CD14-positive monocyte (primary cell): ENCODE results near the gene CLEC19A. TPM values are rescaled to one million over a fixed set of nuclear protein-coding genes. Genes with fewer than 3 reads are reported as not detected.

ENCODE experiments used
- DNase-seq, 3 donors: peaks; one replicate each; pipeline ENCODE4 v3.0.0-alpha.2; 2011 to 2022
- H2AFZ ChIP-seq: 2 replicates; pipeline ENCODE4 v1.6.0; 2012; ENCODE audit warnings: mild to moderate bottlenecking, low read depth, low read length, inconsistent platforms; ENCODE audit not compliant: insufficient read depth, poor library complexity, severe bottlenecking
- H3K27ac ChIP-seq, 2 donors: 1 replicate in 1 of 2; 2 replicates in 1 of 2; pipeline ENCODE4 v1.5.1; 2012 to 2013; ENCODE audit warnings: low read length in 2 of 2, control low read depth in 1 of 2, inconsistent platforms in 1 of 2, low read depth in 1 of 2, mild to moderate bottlenecking in 1 of 2
- H3K27me3 ChIP-seq, 2 donors: one replicate each; pipeline versions ENCODE4 v1.6.0 to v1.6.1; 2011 to 2013; ENCODE audit warnings: low read length in 2 of 2; ENCODE audit not compliant: control insufficient read depth in 2 of 2, insufficient read depth in 2 of 2
- H3K36me3 ChIP-seq, 2 donors: replicated peaks in 1 of 2; 1 replicate in 1 of 2; 2 replicates in 1 of 2; pipeline versions ENCODE4 v1.5.1 to v1.6.1; 2012 to 2013; ENCODE audit warnings: low read length in 2 of 2, control low read depth in 1 of 2, inconsistent platforms in 1 of 2, mild to moderate bottlenecking in 1 of 2; ENCODE audit not compliant: insufficient read depth in 2 of 2, control insufficient read depth in 1 of 2
- H3K4me1 ChIP-seq, 2 donors: 1 replicate in 1 of 2; 2 replicates in 1 of 2; pipeline versions ENCODE4 v1.5.1 to v1.6.1; 2012 to 2013; ENCODE audit warnings: low read length in 2 of 2, control low read depth in 1 of 2, inconsistent platforms in 1 of 2, mild to moderate bottlenecking in 1 of 2, moderate library complexity in 1 of 2; ENCODE audit not compliant: insufficient read depth in 2 of 2, control insufficient read depth in 1 of 2
- H3K4me2 ChIP-seq: replicated peaks from 2 replicates; pipeline ENCODE3; 2012; ENCODE audit warnings: low read length, moderate library complexity, mild to moderate bottlenecking; ENCODE audit not compliant: poor library complexity, severe bottlenecking; ENCODE audit errors: extremely low read depth
- H3K4me3 ChIP-seq, 3 experiments: fragments of 200-600 bp in 1 of 3; sonication (generic) in 1 of 3; replicated peaks in 1 of 3; 1 replicate in 2 of 3; 2 replicates in 1 of 3; pipeline ENCODE4 v1.5.1; 2011 to 2013; ENCODE audit warnings: low read length in 3 of 3, mild to moderate bottlenecking in 3 of 3, control low read depth in 2 of 3, low read depth in 2 of 3, inconsistent platforms in 1 of 3, moderate library complexity in 1 of 3
- H3K79me2 ChIP-seq: 2 replicates; pipeline ENCODE4 v1.6.0; 2012; ENCODE audit warnings: mild to moderate bottlenecking, control low read depth, inconsistent platforms, low read length, moderate library complexity; ENCODE audit not compliant: insufficient read depth
- H3K9ac ChIP-seq: 2 replicates; pipeline ENCODE4 v1.6.0; 2017; ENCODE audit warnings: low read length, mild to moderate bottlenecking; ENCODE audit not compliant: insufficient read depth, poor library complexity, severe bottlenecking
- H3K9me3 ChIP-seq, 2 donors: replicated peaks in 1 of 2; 1 replicate in 1 of 2; 2 replicates in 1 of 2; pipeline versions ENCODE4 v1.5.1 to v1.6.1; 2012 to 2013; ENCODE audit warnings: low read length in 2 of 2, control low read depth in 1 of 2; ENCODE audit not compliant: control insufficient read depth in 1 of 2, insufficient read depth in 1 of 2
- H4K20me1 ChIP-seq: 2 replicates; pipeline ENCODE4 v1.6.0; 2012; ENCODE audit warnings: mild to moderate bottlenecking, low read length, control low read depth, moderate library complexity; ENCODE audit not compliant: insufficient read depth
- H3K27ac Mint-ChIP-seq, 7 donors: one replicate each; pipeline ENCODE4 v1.8.0; 2020; ENCODE audit warnings: mild to moderate bottlenecking in 7 of 7, mixed read lengths in 7 of 7, moderate library complexity in 6 of 7, inconsistent platforms in 2 of 7
- H3K27me3 Mint-ChIP-seq, 3 donors: one replicate each; pipeline ENCODE4 v1.8.0; 2021 to 2022; ENCODE audit warnings: low read depth in 3 of 3, mild to moderate bottlenecking in 3 of 3, mixed read lengths in 3 of 3, moderate library complexity in 3 of 3, inconsistent platforms in 1 of 3
- H3K36me3 Mint-ChIP-seq, 2 donors: one replicate each; pipeline ENCODE4 v1.8.0; 2020; ENCODE audit warnings: mixed read lengths in 2 of 2, inconsistent platforms in 1 of 2, mild to moderate bottlenecking in 1 of 2
- H3K4me1 Mint-ChIP-seq: one replicate; pipeline ENCODE4 v1.8.0; 2020; ENCODE audit warnings: mild to moderate bottlenecking, mixed read lengths
- H3K4me3 Mint-ChIP-seq, 2 donors: one replicate each; pipeline ENCODE4 v1.8.0; 2020; ENCODE audit warnings: mild to moderate bottlenecking in 2 of 2, mixed read lengths in 2 of 2, moderate library complexity in 1 of 2
- H3K9me3 Mint-ChIP-seq, 7 donors: one replicate each; pipeline ENCODE4 v1.8.0; 2020 to 2022; ENCODE audit warnings: mixed read lengths in 7 of 7, mild to moderate bottlenecking in 6 of 7, moderate library complexity in 6 of 7, inconsistent platforms in 2 of 7
- CTCF ChIP-seq: fragments of 200-600 bp; IDR thresholded peaks from one replicate; pipeline ENCODE4 v1.8.0; 2022; ENCODE audit warnings: antibody characterized with exemption, mild to moderate bottlenecking
- WGBS: methylation state at CpG from one replicate; pipeline ENCODE4 v1.1.5; 2013; ENCODE audit warnings: missing lambda C conversion rate; ENCODE audit not compliant: insufficient coverage; 5-methylcytosine and 5-hydroxymethylcytosine counted together
- intact Hi-C, 2 donors: fragments of 100-400 bp; cut with micrococcal nuclease; formaldehyde crosslinking; loops; one replicate each; pipeline versions ENCODE4 v1.15.0 to v1.15.1; 2023
- polyA plus RNA-seq, 3 donors: library from polyadenylated mRNA; depleted of rRNA in 1 of 3; unstranded in 2 of 3; stranded (reverse) in 1 of 3; fragments of 300-500 nt in 2 of 3; fragments of >200 nt in 1 of 3; fragmentation: Illumina TruSeq in 2 of 3; gene quantifications; 1 replicate in 2 of 3; 2 replicates in 1 of 3; pipeline ENCODE4 v1.2.3, GENCODE V29; 2012 to 2021

CLEC19A gene
- polyA plus RNA-seq, 3 donors: not detected

DNA sequence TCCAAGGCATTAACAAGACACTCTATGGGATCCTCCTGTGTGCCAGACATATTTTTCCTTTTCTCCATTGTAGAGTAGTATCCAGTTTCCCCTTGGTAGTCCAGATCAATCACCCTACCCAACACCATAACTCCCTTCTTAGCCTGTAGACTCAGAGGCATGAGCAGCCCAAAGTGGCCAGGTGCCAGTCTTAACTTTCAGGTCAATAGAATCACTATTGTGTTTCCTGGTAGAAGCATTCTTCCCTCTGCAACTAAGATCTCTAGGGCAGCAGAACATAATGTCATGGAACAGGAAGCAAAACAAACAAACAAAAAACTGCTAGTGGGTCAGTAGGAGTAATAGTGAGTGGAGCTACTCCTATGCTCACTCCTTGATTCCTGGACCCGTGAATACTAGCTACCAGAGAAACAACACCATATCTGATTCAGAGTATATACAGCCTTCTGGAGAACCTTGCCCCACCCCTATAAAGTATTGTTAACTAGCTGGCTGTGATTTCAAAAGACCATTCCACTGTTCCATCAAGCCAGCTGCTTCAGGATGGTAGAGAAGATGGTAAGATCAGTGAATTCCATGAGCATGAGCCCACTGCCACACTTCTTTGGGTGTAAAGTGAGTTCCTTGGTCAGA is 11.2 kb upstream of the CLEC19A start:
- H3K9me3 ChIP-seq: peaks cover 5 to 7% of the 10 kb centered on the region in 2 donors
- Mint-ChIP-seq H3K27ac (no peak overlapping the region), H3K4me3 (no peak overlapping the region), H3K27me3 (peaks cover 6 to 11% (median 6%) of the 10 kb centered on the region in 3 donors), H3K4me1 (no peaks in the 10 kb centered on the region), H3K36me3 (no peaks in the 10 kb centered on the region), H3K9me3 (peaks cover under 1 to 4% (median 2%) of the 10 kb centered on the region in 7 donors)
- no peaks in the 10 kb centered on the region for H3K36me3 ChIP-seq
- H3K9ac ChIP-seq: no peak overlapping the region
- no peak for TF ChIP-seq CTCF
- H3K79me2 ChIP-seq: no peaks in the 10 kb centered on the region
- H3K4me3 ChIP-seq: no peak overlapping the region
- H4K20me1 ChIP-seq: no peaks in the 10 kb centered on the region
- H3K27ac ChIP-seq: no peak overlapping the region
- peaks cover 2 to 4% of the 10 kb centered on the region in 2 donors for H3K27me3 ChIP-seq
- DNase-seq: no peak
- peaks cover 0 to under 1% of the 10 kb centered on the region in 2 donors for H3K4me1 ChIP-seq
- intact Hi-C loops: no loop called here
- H3K4me2 ChIP-seq: no peak overlapping the region
- H2AFZ ChIP-seq: no peak overlapping the region
- no CpG with 5 or more reads among the region's 1 CpG for WGBS

DNA sequence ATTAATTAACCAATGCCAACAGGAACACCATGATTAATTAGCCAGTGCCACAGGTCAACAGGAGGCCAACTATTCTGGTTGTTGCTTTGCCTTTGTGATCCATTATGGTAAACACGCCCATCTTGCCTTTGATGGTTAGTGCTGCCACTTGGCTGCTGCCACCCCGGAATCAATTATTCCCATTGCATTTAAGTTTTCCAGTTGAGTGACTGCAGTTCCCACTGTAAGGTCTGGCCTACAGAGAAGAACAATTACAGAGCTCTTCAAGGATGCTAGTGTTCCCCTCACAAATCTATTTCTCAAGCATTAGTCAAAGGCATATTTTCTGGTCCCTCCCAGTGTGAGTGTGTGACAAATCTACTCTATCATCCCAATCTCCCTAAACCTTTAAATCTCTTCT is 7.1 kb upstream of the CLEC19A start:
- Histone ChIP-seq H3K36me3 (no peaks in the 10 kb centered on the region), H3K4me3 (no peak overlapping the region), H3K27me3 (peaks cover 2% of the 10 kb centered on the region in 2 donors), H3K9ac (no peak overlapping the region), H3K4me2 (no peak overlapping the region), H3K9me3 (no peaks in the 10 kb centered on the region), H3K4me1 (no peaks in the 10 kb centered on the region), H4K20me1 (no peaks in the 10 kb centered on the region), H2AFZ (no peak overlapping the region), H3K27ac (no peak overlapping the region), H3K79me2 (no peaks in the 10 kb centered on the region)
- intact Hi-C loops: no loop called here
- Mint-ChIP-seq H3K27ac (no peak overlapping the region), H3K27me3 (peaks cover 3 to 14% (median 4%) of the 10 kb centered on the region in 3 donors), H3K4me3 (no peak overlapping the region), H3K9me3 (peaks cover 0 to 2% (median 0%) of the 10 kb centered on the region in 7 donors), H3K36me3 (no peaks in the 10 kb centered on the region), H3K4me1 (no peaks in the 10 kb centered on the region)
- 83% methylated on average over 1 of the region's 2 CpGs for WGBS
- DNase-seq: no peak
- no peak for TF ChIP-seq CTCF
